ENCODE measurements around the gene NAV2.

DNA sequence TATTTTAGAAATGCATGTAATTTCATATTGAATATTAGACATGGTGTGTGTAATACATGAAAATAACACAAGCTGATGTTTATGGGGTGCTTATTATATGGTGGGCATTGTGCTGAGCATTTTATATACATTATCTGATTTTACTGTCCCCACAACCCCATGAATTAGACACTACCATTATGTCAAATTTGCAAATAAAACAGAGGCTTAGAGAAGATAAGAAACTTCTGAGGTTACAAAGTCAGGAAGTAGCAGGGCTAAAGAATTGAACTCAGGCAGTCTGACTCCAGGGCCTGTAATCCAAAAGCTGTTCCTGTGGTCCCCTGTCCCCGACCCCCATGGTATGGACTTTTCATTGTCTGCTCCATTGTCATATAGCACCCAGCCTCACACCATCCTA lies 49.4 kb upstream of the NAV2 start:
- TF ChIP-seq CTCF (optimal IDR thresholded peaks at IDR 0.05 in 1 of 3, IDR thresholded peaks at IDR 0.05 in 1 of 3, conservative IDR thresholded peaks at IDR 0.05 in 1 of 3; ENCODE audit: extremely low read depth in 1 of 3, insufficient read depth in 2 of 3, low read length in 3 of 3) (no peak), EZH2 (IDR thresholded peaks at IDR 0.05; ENCODE audit: low read length) (no peak)
